ENCODE measurements around the gene PARP14. TPM values are rescaled to one million over a fixed set of nuclear protein-coding genes. Genes with fewer than 3 reads are reported as not detected.
"Not testable (repeated sequence)": the region's sequence is repeated elsewhere in the genome, so short reads cannot be mapped to it uniquely, and the experiment has no call there.

The PARP14 gene
- total RNA-seq, 1 experiment from 2014 or later = 21.8 TPM

GRCh38 chr3:122700193-122700592 lies 19.6 kb downstream of the PARP14 start:
- H3K36me3 ChIP-seq (ENCODE audit: low read depth, low read length) = peaks cover 8% of the 10 kb centered on the region; the same call in 1 of the 2 replicates
- intact Hi-C loops (cut with micrococcal nuclease) = no loop called here
- ATAC-seq (no peak), DNase-seq (no peak)
- no peaks in the 10 kb centered on the region for H3K9me2 ChIP-seq (replicated peaks; ENCODE audit: low read length)
- no peak overlapping the region for H3K9ac ChIP-seq (ENCODE audit: low read length)
- no peak overlapping the region for H3K27ac ChIP-seq (ENCODE audit: low read length)
- no peak overlapping the region for H3K4me2 ChIP-seq (ENCODE audit: low read length)
- H3F3A ChIP-seq (ENCODE audit: low read length, unreplicated experiment) = no peaks in the 10 kb centered on the region
- H4K20me1 ChIP-seq (ENCODE audit: low read length) = no peaks in the 10 kb centered on the region
- H3K27me3 ChIP-seq (ENCODE audit: low read length) = no peaks in the 10 kb centered on the region
- TF ChIP-seq, protein P1, sequence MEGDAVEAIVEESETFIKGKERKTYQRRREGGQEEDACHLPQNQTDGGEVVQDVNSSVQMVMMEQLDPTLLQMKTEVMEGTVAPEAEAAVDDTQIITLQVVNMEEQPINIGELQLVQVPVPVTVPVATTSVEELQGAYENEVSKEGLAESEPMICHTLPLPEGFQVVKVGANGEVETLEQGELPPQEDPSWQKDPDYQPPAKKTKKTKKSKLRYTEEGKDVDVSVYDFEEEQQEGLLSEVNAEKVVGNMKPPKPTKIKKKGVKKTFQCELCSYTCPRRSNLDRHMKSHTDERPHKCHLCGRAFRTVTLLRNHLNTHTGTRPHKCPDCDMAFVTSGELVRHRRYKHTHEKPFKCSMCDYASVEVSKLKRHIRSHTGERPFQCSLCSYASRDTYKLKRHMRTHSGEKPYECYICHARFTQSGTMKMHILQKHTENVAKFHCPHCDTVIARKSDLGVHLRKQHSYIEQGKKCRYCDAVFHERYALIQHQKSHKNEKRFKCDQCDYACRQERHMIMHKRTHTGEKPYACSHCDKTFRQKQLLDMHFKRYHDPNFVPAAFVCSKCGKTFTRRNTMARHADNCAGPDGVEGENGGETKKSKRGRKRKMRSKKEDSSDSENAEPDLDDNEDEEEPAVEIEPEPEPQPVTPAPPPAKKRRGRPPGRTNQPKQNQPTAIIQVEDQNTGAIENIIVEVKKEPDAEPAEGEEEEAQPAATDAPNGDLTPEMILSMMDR (conservative IDR thresholded peaks at IDR 0.05; ENCODE audit: low read depth, low read length) = no peak
- TF ChIP-seq EZH2phosphoT487 (IDR thresholded peaks at IDR 0.05; ENCODE audit: borderline replicate concordance, low read length) (no peak), EZH2 (IDR thresholded peaks at IDR 0.05; ENCODE audit: low read length, unreplicated experiment) (no peak)
- no peak overlapping the region for H2AFZ ChIP-seq (ENCODE audit: low read length)
- no peaks in the 10 kb centered on the region for H3K4me1 ChIP-seq (ENCODE audit: insufficient read depth, low read length)
- H3K79me2 ChIP-seq (ENCODE audit: low read length) = no peaks in the 10 kb centered on the region
- CTCF ChIA-PET = no interaction called here
- no peaks in the 10 kb centered on the region for H3K9me3 ChIP-seq (ENCODE audit: low read length)
- POLR2A ChIA-PET (ENCODE audit: unreplicated experiment) = no interaction called here
- BruUV-seq (replicated peaks) = no TSS peak
- no peak overlapping the region for H3K4me3 ChIP-seq (ENCODE audit: low read length)

GRCh38 chr3:122705379-122705778 lies 24.7 kb downstream of the PARP14 start:
- Histone ChIP-seq H3K4me3 (ENCODE audit: low read length) (no peak overlapping the region), H3K9ac (ENCODE audit: low read length) (no peak overlapping the region), H3F3A (ENCODE audit: low read length, unreplicated experiment) (no peaks in the 10 kb centered on the region), H3K4me1 (ENCODE audit: insufficient read depth, low read length) (no peaks in the 10 kb centered on the region), H3K79me2 (ENCODE audit: low read length) (no peaks in the 10 kb centered on the region), H3K9me3 (ENCODE audit: low read length) (no peaks in the 10 kb centered on the region), H3K9me2 (replicated peaks; ENCODE audit: low read length) (no peaks in the 10 kb centered on the region), H3K36me3 (ENCODE audit: low read depth, low read length) (peaks cover 2% of the 10 kb centered on the region; the same call in 1 of the 2 replicates), H3K4me2 (ENCODE audit: low read length) (no peak overlapping the region), H4K20me1 (ENCODE audit: low read length) (no peaks in the 10 kb centered on the region), H2AFZ (ENCODE audit: low read length) (no peak overlapping the region), H3K27ac (ENCODE audit: low read length) (no peak overlapping the region), H3K27me3 (ENCODE audit: low read length) (no peaks in the 10 kb centered on the region)
- BruUV-seq (replicated peaks) = no TSS peak
- intact Hi-C loops (cut with micrococcal nuclease) = no loop called here
- DNase-seq (no peak), ATAC-seq (no peak)
- TF ChIP-seq EZH2 (IDR thresholded peaks at IDR 0.05; ENCODE audit: low read length, unreplicated experiment) (no peak), EZH2phosphoT487 (IDR thresholded peaks at IDR 0.05; ENCODE audit: borderline replicate concordance, low read length) (no peak)
- TF ChIP-seq, protein P1 (conservative IDR thresholded peaks at IDR 0.05; ENCODE audit: low read depth, low read length) = no peak
- ChIA-PET CTCF (no interaction called here), POLR2A (ENCODE audit: unreplicated experiment) (no interaction called here)

DNA sequence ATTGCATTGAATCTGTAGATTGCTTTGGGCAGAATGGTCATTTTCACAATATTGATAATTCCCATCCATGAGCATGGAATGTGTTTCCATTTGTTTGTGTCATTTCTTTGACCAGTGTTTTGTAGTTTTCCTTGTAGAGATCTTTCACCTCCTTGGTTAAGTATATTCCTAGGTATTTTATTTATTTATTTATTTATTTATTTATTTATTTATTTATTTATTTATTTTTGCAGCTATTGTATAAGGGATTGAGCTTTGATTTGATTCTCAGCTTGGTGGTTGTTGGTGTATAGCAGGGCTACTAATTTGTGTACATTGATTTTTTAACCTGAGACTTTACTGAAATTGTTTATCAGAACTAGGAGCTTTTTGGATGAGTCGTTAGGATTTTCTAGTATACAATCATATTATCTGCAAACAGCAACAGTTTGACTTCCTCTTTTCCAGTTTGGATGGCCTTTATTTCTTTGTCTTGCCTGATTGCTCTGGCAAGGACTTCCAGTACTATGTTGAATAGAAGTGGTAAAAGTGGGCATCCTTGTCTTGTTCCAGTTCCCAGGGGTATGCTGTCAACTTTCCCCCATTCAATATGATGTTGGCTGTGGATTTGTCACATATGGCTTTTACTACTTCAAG lies 30.1 kb downstream of the PARP14 start:
- POLR2A ChIA-PET (ENCODE audit: unreplicated experiment); CTCF ChIA-PET; DNase-seq; H3K9me2 ChIP-seq (replicated peaks; ENCODE audit: low read length); H4K20me1 ChIP-seq (ENCODE audit: low read length); H3K79me2 ChIP-seq (ENCODE audit: low read length); H2AFZ ChIP-seq (ENCODE audit: low read length); H3F3A ChIP-seq (ENCODE audit: low read length, unreplicated experiment); H3K4me3 ChIP-seq (ENCODE audit: low read length); H3K4me1 ChIP-seq (ENCODE audit: insufficient read depth, low read length); H3K36me3 ChIP-seq (ENCODE audit: low read depth, low read length); H3K4me2 ChIP-seq (ENCODE audit: low read length); H3K9ac ChIP-seq (ENCODE audit: low read length); intact Hi-C loops (cut with micrococcal nuclease); H3K9me3 ChIP-seq (ENCODE audit: low read length); BruUV-seq (replicated peaks); H3K27me3 ChIP-seq (ENCODE audit: low read length); ATAC-seq; H3K27ac ChIP-seq (ENCODE audit: low read length): not testable (repeated sequence)
